ENCODE measurements around the gene BICC1. TPM values are rescaled to one million over a fixed set of nuclear protein-coding genes. Genes with fewer than 3 reads are reported as not detected.
A peak's percentile ranks its signal among the peaks of the same experiment; 100 is the strongest.
"Not testable (repeated sequence)": the region's sequence is repeated elsewhere in the genome, so short reads cannot be mapped to it uniquely, and the experiment has no call there.

The BICC1 gene
- total RNA-seq, 1 donor from 2014 or later, result 42.1 TPM

- ATAC-seq (no peak), DNase-seq (ENCODE audit: low spot score) (no peak)
- intact Hi-C loops (cut with DNase I), result no loop called here
Observed at GRCh38 chr10:58851606-58852005, 338.9 kb downstream of the BICC1 start.

- intact Hi-C loops (cut with DNase I), result no loop called here
- DNase-seq (ENCODE audit: low spot score) (no peak), ATAC-seq (no peak)
Observed at GRCh38 chr10:58853668-58854067, 341.0 kb downstream of the BICC1 start.

GRCh38 chr10:58854811-58855210 is 342.1 kb downstream of the BICC1 start:
- DNase-seq (ENCODE audit: low spot score) (no peak), ATAC-seq (no peak)
- intact Hi-C loops (cut with DNase I), result no loop called here

- intact Hi-C loops (cut with DNase I), result no loop called here
- peak; percentile 81 for ATAC-seq
- DNase-seq (ENCODE audit: low spot score), result no peak
Observed at GRCh38 chr10:58856508-58857240, 344.0 kb downstream of the BICC1 start.

GRCh38 chr10:58857251-58857805 is 344.7 kb downstream of the BICC1 start:
- intact Hi-C loops (cut with DNase I), result no loop called here
- DNase-seq (ENCODE audit: low spot score) (no peak), ATAC-seq (no peak)

GRCh38 chr10:58858123-58858522 is 345.5 kb downstream of the BICC1 start:
- intact Hi-C loops (cut with DNase I); ATAC-seq: not testable (repeated sequence)

GRCh38 chr10:58859526-58859925 is 346.9 kb downstream of the BICC1 start:
- DNase-seq (ENCODE audit: low spot score) (no peak), ATAC-seq (no peak)
- intact Hi-C loops (cut with DNase I), result no loop called here

More at GRCh38 chr10:58858123-58858522, 345.5 kb downstream of the BICC1 start:
- DNase-seq (ENCODE audit: low spot score), result not testable (repeated sequence)

GRCh38 chr10:58867683-58868082 is 355.0 kb downstream of the BICC1 start:
- ATAC-seq (no peak), DNase-seq (ENCODE audit: low spot score) (no peak)
- intact Hi-C loops (cut with DNase I), result no loop called here

- intact Hi-C loops (cut with DNase I), result no loop called here
- no peak for ATAC-seq
- no peak for DNase-seq (ENCODE audit: low spot score)
Observed at GRCh38 chr10:58868736-58869435, 356.2 kb downstream of the BICC1 start.

- no peak for DNase-seq (ENCODE audit: low spot score)
- intact Hi-C loops (cut with DNase I), result loop anchor here (5.0 kb wide), 1 partner anchor 1832 kb away; no protein-coding TSS in a partner anchor
- no peak for ATAC-seq
Observed at GRCh38 chr10:58870070-58870469, 357.4 kb downstream of the BICC1 start.

GRCh38 chr10:58873161-58873560 is 360.5 kb downstream of the BICC1 start:
- ATAC-seq, result no peak
- DNase-seq (ENCODE audit: low spot score), result no peak
- intact Hi-C loops (cut with DNase I), result loop anchor here (5.0 kb wide), 1 partner anchor 1829 kb away; no protein-coding TSS in a partner anchor

Other genes with a start within 250 kb of the BICC1 start
- gene IPMK, start 245.0 kb upstream of the BICC1 start, total RNA-seq, result 7.2 TPM
- 16.1 TPM for gene CISD1, start 243.7 kb upstream of the BICC1 start, total RNA-seq
- 16.8 TPM for gene UBE2D1, start 177.9 kb upstream of the BICC1 start, total RNA-seq
- gene TFAM, start 127.5 kb upstream of the BICC1 start, total RNA-seq, result 28.1 TPM